Posterior cingulate gyrus (tissue), 11 donors: ENCODE measurements around the gene IQUB.
"Not testable (repeated sequence)": the region's sequence is repeated elsewhere in the genome, so short reads cannot be mapped to it uniquely, and the experiment has no call there.

Experiments used
- DNase-seq, 10 donors: peaks; one replicate each; pipeline versions ENCODE4 v3.0.0 to v3.0.0-alpha.2; 2020 to 2021; ENCODE audit warnings: mixed read lengths in 3 of 10
- intact Hi-C: fragments of 100-400 bp; cut with DNase I; formaldehyde crosslinking; loops from one replicate; pipeline ENCODE4 v1.15.1; 2023

Gene IQUB

DNA sequence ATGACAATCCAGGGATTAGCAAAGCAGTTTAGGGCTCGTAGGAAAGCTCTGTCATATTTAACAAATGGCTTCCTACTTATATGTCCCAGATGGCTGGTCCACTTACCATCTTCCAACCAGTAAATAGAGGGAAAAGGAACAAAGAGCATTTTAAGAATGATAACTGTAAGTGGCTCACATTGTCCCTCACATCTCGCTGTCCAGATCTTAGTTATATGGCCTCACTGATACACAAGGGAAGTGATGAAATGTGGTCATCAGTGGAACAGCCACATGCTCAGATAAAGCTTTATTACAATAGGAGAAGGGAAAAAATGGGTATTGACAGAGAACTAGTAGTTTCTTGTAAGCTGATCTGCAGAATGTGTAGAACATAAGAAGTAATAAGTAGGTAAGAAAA lies 35.8 kb downstream of the IQUB start:
- no peak for DNase-seq
- intact Hi-C loops = no loop called here

DNA sequence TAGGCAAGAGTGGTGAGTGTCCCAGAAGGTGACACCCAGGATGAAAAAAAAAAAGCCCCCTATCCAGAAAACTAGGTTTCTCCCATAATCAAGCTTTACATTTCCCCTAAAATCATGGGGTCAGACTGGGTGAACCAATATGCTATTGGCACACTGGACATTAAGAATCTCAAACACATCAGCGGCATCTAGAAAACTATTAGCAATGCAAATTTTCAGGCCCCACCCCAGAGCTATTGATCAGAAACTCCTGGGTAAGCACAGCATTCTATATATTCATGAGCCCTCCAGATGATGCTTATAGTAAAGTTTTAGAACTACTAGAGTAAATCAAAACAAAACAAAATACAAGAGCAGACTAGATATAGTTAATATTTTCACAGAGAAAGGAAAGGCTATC lies 36.4 kb downstream of the IQUB start:
- intact Hi-C loops = no loop called here
- no peak for DNase-seq

DNA sequence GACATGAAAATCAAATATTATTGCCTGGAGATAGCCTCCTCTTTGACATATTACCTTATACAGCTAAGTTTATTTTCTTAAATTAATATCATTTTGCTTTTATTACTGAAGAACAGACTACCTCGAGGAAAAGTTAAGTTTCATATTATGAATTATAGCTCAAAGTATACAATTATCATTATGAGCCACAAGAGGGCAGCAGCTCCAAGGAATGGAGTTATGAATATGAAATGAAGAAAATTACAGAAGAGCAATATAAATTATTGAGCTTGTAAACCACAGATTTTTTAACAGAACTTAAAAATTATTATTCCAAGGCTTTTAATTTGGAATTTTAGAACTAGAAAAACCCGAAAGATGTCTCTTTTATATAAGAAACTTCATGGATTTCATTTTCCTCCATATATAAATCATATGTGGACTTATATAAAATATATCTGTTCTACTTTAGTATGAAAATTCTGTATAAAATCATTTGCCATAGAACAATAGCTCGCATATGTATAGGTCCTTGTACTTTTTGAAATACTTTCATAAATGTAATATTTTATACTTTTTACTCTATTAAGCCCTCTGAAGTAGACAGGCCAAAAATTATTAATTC lies 40.1 kb downstream of the IQUB start:
- DNase-seq = peak in 1 of 10 donors; percentile 9
- intact Hi-C loops = loop anchor here (2.0 kb wide), 1 partner anchor 41 kb away; the partner anchor contains the start of gene IQUB

DNA sequence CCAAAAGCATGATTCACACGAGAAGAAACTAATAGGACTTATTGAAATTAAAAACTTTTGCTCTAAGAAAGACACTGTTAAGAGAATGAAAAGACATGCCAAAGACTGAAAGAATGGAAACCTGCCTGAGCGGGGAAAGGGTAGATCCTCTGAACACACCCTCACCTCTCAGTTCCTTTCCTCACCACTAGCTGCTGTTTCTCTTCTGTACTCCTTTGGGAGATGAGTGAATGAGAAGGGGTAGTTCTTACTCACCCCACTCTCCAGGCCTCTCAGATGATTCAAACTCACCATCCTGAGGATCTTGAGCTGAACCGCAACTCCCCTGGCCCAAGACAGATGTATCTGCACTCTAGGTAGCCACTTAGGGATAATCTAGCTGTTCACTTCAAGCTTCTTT lies 41.9 kb downstream of the IQUB start:
- intact Hi-C loops = no loop called here

DNA sequence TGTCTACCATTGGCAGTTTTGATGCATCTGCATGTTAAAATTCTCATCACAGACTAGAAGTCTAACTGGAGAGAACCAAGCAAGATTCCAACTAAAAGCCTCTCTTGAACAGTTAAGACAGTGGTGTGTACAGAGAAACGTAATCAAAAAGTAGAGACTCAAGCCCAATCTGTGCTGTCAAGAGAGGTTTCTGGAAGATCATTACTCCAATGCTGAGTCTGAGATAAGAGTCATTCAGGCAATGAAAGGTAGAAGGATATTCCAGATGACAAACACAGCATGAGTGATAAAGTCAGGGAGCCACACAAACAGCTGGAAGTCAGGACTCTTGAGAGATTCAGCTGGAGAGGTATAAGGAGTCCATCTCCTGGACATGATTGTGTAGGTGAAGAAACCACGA lies 48.7 kb downstream of the IQUB start:
- no peak for DNase-seq
- intact Hi-C loops = no loop called here

More for the DNA sequence above, 41.9 kb downstream of the IQUB start:
- no peak for DNase-seq

DNA sequence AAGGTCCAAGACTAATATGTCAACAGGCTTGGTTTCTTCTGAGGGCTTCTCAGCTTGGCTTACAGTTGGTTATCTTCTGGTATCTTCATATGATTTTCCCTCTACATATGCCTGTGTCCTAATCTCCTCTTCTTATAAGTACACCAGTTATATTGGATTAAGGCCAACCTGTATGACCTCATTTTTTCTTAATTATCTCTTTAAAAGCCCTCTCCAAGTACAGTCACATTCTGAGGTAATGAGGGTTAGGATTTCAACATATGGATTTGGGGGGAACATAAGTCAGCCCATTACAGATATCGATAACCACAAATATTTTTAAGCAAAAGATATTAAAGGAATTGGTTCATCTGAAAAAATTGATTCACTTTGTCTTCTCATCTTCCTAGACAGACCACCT lies 49.2 kb downstream of the IQUB start:
- intact Hi-C loops = no loop called here
- DNase-seq = no peak

DNA sequence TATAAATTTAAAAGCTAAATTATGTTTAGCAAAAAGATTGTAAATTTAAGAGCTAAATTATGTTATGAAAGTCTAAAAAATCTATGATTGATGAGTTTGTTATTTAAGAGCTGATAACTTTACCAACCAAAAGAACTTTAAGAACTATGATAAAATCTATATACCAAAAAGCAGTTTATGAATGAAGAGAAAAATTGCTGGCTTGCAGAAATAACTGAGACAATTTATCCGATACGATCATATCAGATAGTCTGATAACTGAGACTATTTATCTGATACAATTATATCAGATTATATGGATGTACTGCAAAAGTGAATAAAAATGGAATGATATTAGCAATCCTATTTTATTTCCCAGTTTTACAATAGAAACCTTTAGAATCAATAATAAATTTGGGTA lies 50.2 kb downstream of the IQUB start:
- DNase-seq = no peak
- intact Hi-C loops = no loop called here

DNA sequence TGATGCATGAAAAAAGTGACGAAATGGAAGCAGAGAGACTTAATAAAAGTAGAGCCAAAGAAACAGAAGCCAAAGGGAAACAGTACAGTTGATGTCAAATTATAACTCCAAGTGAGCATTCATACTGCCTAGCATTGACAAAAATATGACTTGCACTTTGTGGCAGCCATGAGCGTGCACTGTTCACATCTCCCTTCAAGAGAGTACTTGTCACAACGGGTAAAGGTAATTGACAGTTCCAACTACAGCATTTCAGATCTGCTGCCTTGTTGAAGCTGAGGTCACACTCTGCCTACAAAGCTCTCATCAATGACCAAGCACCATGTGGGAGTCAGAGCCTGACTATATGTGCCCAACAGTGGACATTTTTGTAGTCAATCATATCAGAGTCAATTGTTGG lies 54.3 kb downstream of the IQUB start:
- intact Hi-C loops = no loop called here
- no peak for DNase-seq

DNA sequence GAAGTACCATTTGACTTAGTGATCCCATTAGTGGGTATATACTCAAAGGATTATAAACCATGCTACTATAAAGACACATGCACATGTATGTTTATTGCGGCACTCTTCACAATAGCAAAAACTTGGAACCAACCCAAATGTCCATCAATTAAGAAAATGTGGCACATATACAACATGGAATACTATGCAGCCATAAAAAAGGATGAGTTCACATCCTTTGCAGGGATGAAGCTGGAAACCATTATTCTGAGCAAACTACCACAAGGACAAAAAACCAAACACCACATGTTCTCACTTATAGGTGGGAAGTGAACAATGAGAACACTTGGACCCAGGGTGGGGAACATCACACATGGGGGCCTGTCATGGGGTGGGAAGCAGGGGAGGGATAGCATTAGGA lies 56.3 kb downstream of the IQUB start:
- intact Hi-C loops, DNase-seq: not testable (repeated sequence)

DNA sequence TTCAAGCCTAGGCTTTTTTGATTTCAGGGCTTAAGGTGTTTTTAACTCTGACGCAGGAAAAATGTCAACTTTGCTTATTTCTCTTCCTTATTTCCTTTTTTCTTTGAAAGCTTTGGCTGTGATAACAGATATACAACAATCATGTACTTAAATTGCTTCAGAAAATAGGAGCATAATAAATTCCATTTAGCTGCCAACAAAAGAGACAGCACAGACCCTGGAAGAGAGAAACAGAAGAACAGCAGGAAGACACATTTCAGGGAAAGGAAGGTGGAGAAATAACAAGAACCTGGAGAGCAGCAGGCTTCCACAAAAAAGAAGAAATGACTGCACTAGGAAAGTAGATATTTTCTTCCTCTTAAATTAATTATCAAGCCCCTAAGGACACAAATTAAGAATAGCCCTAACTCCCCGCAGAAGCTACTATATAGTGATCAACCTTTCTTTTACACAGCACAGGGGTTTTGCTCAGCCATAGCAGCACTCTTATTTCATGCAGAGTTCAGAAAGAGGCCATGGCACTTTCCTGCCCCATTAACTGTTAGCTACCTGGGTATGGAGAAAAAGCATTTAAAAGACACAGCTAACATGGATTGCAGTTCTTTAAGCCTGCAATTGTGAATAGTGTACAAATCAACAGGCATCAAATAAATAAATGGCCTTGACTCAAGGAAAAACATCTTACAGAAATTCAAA lies 61.5 kb downstream of the IQUB start:
- intact Hi-C loops = no loop called here
- no peak for DNase-seq

DNA sequence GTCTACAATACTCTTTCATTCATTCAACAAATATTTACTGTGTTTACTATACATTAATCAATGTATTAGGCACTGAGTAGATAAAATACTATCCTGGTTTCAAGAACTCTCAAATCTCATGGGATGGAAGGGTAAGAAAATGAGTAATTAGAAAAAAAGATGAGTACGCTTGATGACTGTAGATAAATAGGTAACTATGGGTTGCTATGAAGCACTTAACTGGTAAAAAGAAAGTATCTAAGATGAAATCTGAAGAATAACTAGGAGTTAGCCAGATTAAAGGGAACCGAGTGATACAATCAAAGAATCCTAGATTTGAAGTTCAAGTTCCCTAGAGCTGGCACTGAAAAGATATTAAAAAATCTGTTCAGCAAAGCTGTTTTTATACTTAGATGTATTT lies 62.1 kb downstream of the IQUB start:
- no peak for DNase-seq
- intact Hi-C loops = no loop called here

DNA sequence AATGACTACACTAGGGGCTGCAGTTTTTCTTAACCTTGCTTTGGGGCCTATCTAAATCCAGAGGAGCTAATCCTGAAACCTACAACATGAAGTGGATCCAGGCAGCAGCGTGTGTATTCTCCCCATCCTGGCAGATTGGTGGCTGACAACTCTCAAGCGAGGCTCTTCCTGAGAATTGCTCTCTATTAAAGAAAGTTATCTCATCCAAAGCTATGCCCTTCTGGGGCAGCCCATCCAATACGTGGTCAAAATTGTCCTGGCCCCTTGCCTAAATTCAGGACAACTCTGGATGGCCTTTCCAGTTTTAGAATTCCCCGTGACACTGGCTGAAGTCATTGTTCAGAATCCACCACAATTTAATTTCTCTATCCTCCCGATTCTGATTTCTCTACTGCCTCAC lies 66.1 kb downstream of the IQUB start:
- DNase-seq = no peak
- intact Hi-C loops = no loop called here

DNA sequence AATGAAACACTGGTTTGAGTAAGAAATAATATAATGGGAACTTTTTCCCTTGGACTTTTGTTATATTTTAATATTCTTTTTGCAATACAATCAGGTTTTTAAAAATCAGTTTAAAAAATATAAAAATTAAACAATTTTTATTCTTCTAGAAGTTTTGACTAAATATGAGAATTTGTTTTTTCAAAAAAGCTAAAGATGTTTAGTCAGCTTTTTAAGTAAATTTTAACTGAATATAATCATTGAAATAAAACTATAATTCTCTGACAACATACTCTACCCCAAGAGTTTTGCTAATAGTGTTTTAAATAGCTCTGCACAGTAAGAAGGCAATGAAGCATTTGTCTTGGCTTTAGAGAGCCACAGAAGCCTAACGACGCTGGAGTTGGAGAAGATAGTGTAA lies 70.5 kb downstream of the IQUB start:
- DNase-seq = no peak
- intact Hi-C loops = no loop called here

DNA sequence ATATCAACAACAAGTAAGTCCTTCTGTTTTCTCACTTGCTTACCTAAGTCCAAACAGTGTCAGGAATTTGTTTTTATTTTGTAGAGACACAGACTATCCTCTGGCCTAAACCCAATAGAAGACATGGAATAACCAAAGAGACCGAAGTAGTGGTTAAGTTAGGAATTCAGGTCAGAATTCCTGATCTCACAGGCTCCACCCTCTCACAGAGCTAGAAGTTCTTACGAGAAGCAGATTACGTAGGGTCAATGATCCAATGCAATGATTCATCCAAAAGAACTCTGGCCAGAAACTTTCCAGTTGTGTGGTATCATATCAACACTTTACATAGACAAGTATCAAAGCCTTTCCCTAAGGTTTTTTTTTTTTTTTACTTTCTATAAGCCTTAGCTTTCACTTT lies 73.8 kb downstream of the IQUB start:
- no peak for DNase-seq
- intact Hi-C loops = no loop called here

DNA sequence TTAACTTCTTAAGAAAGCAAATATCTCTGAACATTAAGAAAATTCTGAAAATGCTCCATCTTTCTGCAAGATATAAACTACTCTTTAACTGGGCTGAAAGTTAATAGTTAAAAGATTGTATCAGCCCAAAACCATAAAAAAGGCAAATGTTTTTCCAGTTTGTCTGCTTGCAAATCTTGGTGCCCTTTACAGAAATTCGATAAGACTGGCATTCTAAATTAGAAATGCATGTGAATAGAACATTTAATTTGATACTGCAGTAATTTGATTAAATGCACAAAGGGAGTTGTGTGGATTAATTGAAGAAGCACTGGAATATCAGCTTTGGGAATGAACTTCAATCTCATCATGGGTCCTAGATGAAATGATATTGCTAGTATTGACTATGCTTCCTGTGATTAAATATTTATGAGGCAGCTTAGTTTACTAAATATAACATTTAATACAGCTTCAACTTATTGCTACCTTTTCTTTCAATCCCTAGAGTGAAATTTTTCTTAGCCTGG lies 78.4 kb downstream of the IQUB start:
- intact Hi-C loops = no loop called here
- DNase-seq = no peak

DNA sequence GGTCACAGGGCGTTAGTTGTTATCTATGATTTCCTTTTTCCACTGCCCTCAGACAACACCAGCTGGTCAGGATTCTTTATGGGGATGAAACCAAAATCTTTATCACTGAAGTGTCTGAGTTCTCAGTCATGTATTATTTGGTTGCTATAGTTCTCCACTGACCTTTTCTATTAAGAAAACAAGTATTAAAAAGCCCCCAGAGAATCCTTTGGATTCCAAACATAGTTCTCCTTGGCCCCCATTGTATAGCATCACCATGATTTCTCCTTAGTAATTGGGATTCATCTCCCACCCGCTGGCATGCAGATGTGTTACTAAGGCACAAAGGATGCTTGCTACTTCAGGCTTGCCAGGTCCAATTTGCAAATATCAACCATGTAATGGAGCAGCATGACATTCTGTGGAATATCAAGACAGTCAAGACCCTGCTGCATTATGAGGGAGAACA lies 94.3 kb downstream of the IQUB start:
- DNase-seq = no peak
- intact Hi-C loops = no loop called here

DNA sequence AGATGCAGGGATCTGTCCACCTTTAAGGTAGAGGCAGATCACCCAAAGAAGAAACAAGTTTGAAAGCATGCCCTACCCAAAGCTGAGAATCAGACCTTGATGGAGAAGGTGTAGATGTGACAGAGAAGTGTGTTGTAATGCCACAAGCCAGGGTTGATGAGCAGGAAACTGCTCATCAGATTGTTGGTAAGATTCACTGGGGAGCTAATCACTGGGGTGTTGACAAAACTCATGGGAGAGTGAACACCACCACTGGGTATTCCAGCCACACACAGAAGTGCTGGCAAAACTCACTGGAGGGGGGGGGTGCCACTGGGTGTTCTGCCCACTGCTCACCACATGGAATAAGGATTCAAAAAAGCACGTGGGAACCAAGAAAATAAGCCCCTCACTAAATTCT lies 95.2 kb downstream of the IQUB start:
- DNase-seq = no peak
- intact Hi-C loops = no loop called here

DNA sequence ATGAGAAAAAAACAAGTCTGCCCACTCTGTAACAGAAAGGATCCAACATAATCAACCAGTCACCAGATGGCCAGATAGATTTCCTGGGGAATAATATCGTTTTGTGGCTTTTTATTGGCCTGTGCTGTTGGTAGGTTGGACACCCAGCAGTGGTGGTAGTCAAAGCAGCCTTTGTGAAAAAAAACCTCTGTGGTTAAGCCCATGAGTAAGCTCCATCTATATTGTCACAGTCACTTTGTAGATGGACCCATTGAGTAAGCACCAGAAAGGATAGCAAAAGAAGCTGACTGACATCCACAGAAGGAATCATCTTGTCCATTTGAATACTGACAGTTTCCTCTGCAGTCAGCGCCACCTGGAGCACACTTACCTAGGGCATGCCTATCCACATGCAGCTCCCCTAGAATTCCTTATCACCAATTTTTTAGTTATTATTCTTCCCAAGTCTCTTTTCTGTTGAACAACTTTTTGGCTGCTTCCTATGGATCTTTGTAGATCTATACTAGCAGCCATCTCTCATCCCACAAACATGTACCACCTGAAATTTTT lies 96.9 kb downstream of the IQUB start:
- DNase-seq = no peak
- intact Hi-C loops = no loop called here

DNA sequence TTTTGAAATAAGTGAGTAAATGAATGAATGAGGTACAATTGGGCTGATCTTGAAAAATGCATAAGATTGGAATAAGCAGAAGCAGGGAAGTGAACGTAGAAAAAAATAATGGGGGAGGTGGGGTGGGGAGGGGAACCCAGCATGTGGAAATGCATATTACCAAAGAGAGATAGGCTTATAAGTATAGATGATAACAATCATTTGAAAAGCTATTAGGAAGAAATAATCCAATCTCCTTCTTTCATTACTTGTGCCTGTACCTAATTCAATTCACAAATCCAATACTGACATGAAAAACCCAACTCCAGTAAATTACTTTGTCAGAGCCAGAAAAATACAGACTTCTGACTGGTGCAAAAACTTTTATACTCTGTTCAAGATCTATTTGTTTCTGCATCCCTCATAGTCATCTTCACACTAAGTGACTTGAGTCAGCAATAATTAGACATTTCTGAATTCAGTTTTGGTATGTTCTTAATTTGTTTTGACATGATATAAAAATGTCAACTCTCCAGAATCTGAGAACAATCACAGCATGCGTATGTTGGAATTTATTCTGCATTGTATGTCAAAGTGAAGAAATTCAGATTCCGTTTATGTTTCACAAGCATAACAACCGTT lies 99.2 kb downstream of the IQUB start:
- intact Hi-C loops = no loop called here
- no peak for DNase-seq

DNA sequence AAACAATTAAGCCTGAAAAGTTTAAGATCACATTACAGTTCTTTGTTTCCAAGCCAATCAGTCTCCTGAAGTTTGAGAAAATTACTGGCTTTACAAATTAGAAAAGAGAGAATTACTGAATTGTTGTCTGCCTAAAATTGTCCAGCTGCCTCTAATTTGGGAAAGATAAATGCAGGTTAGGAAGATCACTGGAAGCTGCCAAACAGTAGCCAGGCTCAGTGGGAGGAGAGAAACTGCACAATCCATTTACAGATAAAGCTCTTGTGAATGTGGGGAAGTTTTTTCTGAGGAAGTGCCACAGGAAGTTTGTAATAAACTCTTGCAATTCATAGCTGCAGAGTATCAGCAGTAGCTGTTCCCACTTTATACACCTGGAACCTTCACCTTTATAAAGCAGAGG lies 100.7 kb downstream of the IQUB start:
- intact Hi-C loops = no loop called here
- no peak for DNase-seq

DNA sequence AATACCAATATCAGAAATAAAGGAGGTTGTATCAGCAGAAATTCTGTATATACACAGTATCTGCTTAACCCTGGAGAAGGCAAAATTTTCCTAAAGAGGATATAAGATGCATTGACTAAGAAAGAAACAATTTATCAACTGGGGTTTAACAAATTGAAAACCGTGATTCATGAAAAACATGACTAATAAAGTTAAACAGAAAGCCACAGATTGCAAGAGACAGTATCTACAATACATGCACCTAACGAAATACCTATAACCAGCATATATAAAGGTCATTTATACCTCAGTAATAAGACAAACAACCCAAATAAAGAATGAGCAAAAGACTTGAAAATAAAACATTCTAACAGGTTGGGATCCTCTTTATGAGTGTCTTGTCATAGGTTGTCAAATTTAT lies 101.8 kb downstream of the IQUB start:
- no peak for DNase-seq
- intact Hi-C loops = no loop called here
